Naive thymus-derived CD4-positive, alpha-beta T cell (primary cell): ENCODE results near the gene SLC8A3. TPM values are rescaled to one million over a fixed set of nuclear protein-coding genes. Genes with fewer than 3 reads are reported as not detected.

Experiments
- ATAC-seq: fragments of 150-1000 bp; cut with Tn5 transposase; 2 replicates; pipeline ENCODE4 v1.10.0; 2021; ENCODE audit warnings: mild to moderate bottlenecking, moderate library complexity
- CTCF ChIA-PET: fragments of 350-600 bp; sonication (Branson Sonifier 250); formaldehyde crosslinking; loops from one replicate; lab custom pipeline; 2021; ENCODE audit warnings: antibody characterized with exemption; lab: Charles Lee
- POLR2A ChIA-PET: fragments of 350-600 bp; sonication (Branson Sonifier 250); formaldehyde crosslinking; loops from one replicate; lab custom pipeline; 2021; ENCODE audit warnings: antibody characterized with exemption, inconsistent platforms; lab: Charles Lee
- DNase-seq, 9 donors: peaks; one replicate each; pipeline versions ENCODE4 v3.0.0 to v3.0.0-alpha.2; 2020 to 2022; ENCODE audit warnings: mixed read lengths in 1 of 9
- H3K27ac ChIP-seq: one replicate; pipeline ENCODE4 v1.7.0; 2013; ENCODE audit warnings: mild to moderate bottlenecking, low read depth, low read length, moderate library complexity
- H3K27me3 ChIP-seq, 2 donors: one replicate each; pipeline ENCODE4 v1.7.0; 2013; ENCODE audit warnings: low read length in 2 of 2, mild to moderate bottlenecking in 2 of 2, moderate library complexity in 2 of 2; ENCODE audit not compliant: control insufficient read depth in 2 of 2, insufficient read depth in 2 of 2
- H3K36me3 ChIP-seq, 3 experiments: 1 replicate in 2 of 3; 2 replicates in 1 of 3; pipeline ENCODE4 v1.7.0; 2013; ENCODE audit warnings: low read length in 3 of 3, mild to moderate bottlenecking in 3 of 3, moderate library complexity in 1 of 3; ENCODE audit not compliant: insufficient read depth in 3 of 3, control insufficient read depth in 2 of 3
- H3K4me1 ChIP-seq, 2 donors: one replicate each; pipeline ENCODE4 v1.7.0; 2013; ENCODE audit warnings: low read length in 2 of 2, mild to moderate bottlenecking in 2 of 2, moderate library complexity in 1 of 2; ENCODE audit not compliant: control insufficient read depth in 2 of 2, insufficient read depth in 2 of 2
- H3K4me3 ChIP-seq: 2 replicates; pipeline ENCODE4 v1.7.0; 2013; ENCODE audit warnings: mild to moderate bottlenecking, low read length
- H3K9me3 ChIP-seq, 3 experiments: 1 replicate in 2 of 3; 2 replicates in 1 of 3; pipeline ENCODE4 v1.7.0; 2013; ENCODE audit warnings: low read length in 3 of 3; ENCODE audit not compliant: control insufficient read depth in 2 of 3
- H3K27ac Mint-ChIP-seq, 9 donors: one replicate each; pipeline ENCODE4 v1.8.0; 2020 to 2022; ENCODE audit warnings: mixed read lengths in 9 of 9, mild to moderate bottlenecking in 8 of 9, moderate library complexity in 5 of 9, inconsistent platforms in 2 of 9
- H3K27me3 Mint-ChIP-seq, 5 donors: one replicate each; pipeline ENCODE4 v1.8.0; 2021 to 2022; ENCODE audit warnings: mixed read lengths in 5 of 5, mild to moderate bottlenecking in 1 of 5
- H3K36me3 Mint-ChIP-seq, 5 donors: one replicate each; pipeline ENCODE4 v1.8.0; 2020 to 2022; ENCODE audit warnings: mixed read lengths in 5 of 5, mild to moderate bottlenecking in 3 of 5, inconsistent platforms in 1 of 5
- H3K4me1 Mint-ChIP-seq, 7 donors: one replicate each; pipeline ENCODE4 v1.8.0; 2020 to 2022; ENCODE audit warnings: mixed read lengths in 7 of 7, mild to moderate bottlenecking in 3 of 7, inconsistent platforms in 1 of 7
- H3K4me3 Mint-ChIP-seq, 10 donors: one replicate each; pipeline ENCODE4 v1.8.0; 2020 to 2022; ENCODE audit warnings: mild to moderate bottlenecking in 10 of 10, mixed read lengths in 10 of 10, moderate library complexity in 6 of 10, inconsistent platforms in 2 of 10
- H3K9me3 Mint-ChIP-seq, 11 donors: one replicate each; pipeline ENCODE4 v1.8.0; 2020 to 2022; ENCODE audit warnings: mixed read lengths in 11 of 11, mild to moderate bottlenecking in 4 of 11, inconsistent platforms in 1 of 11, moderate library complexity in 1 of 11
- intact Hi-C, 2 donors: fragments of 100-400 bp; cut with micrococcal nuclease; formaldehyde crosslinking; loops; one replicate each; pipeline ENCODE4 v1.15.1; 2023
- polyA plus RNA-seq, 2 donors: library from polyadenylated mRNA; unstranded; fragments of 300-500 nt; fragmentation: Illumina TruSeq; gene quantifications; one replicate each; pipeline ENCODE4 v1.2.3, GENCODE V29; 2021
- total RNA-seq, 6 experiments: library from RNA in 5 of 6; stranded (reverse) in 5 of 6; gene quantifications; 1 replicate in 5 of 6; 2 replicates in 1 of 6; pipeline ENCODE4 v1.2.3 and lab custom pipeline; 2021 to 2026

Gene SLC8A3
- total and polyA plus RNA-seq, 7 experiments from 2014 or later = 0.13 to 0.47 (median 0.31) TPM; not detected in 4

DNA sequence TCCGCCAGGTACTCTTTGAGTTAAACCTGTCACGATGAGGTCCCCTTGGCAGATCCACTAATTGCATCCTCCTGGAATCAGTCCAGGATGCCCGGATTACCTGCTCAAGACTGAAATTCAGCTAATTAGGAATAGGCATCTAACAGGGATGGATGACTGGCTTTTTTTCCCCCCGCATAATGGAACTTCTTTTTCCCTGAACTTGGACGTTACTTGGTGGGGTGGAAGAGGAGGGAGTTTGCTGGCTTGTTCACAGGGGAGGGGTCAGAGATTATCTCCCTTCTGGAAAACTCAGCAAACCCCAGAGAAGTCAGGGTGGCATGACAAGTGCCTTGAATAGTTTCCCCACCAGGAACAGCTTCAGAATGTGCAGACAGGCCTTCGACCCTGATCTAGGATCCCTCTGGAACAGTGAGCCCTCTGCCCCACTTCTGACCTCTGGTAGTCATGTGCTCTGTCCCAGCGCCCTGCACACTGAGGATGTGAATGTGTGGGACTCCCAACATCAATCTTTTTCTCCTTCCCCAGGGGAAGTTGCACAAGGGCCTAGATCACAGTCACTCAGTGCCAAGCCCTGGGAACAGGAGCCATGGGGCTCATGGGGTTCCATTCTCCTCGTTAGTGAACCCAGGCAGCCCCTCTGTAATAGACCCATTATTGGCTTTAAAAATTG lies 167.1 kb downstream of the SLC8A3 start:
- Mint-ChIP-seq H3K4me1 (peaks cover 0 to 20% (median 8%) of the 10 kb centered on the region in 7 donors), H3K9me3 (no peaks in the 10 kb centered on the region), H3K27me3 (peaks cover 0 to 13% (median 5%) of the 10 kb centered on the region in 5 donors), H3K27ac (no peak overlapping the region), H3K4me3 (no peak overlapping the region), H3K36me3 (no peaks in the 10 kb centered on the region)
- DNase-seq (no peak), ATAC-seq (no peak)
- no peak overlapping the region for H3K27ac ChIP-seq
- no peaks in the 10 kb centered on the region for H3K9me3 ChIP-seq
- H3K4me1 ChIP-seq = no peaks in the 10 kb centered on the region
- H3K27me3 ChIP-seq = no peaks in the 10 kb centered on the region
- H3K4me3 ChIP-seq = no peak overlapping the region
- ChIA-PET CTCF (no interaction called here), POLR2A (no interaction called here)
- intact Hi-C loops = no loop called here
- H3K36me3 ChIP-seq = no peaks in the 10 kb centered on the region

- Histone ChIP-seq H3K9me3 (no peaks in the 10 kb centered on the region), H3K4me3 (no peak overlapping the region), H3K27ac (no peak overlapping the region), H3K4me1 (no peaks in the 10 kb centered on the region), H3K36me3 (no peaks in the 10 kb centered on the region), H3K27me3 (no peaks in the 10 kb centered on the region)
- ChIA-PET CTCF (no interaction called here), POLR2A (no interaction called here)
- no peak for DNase-seq
- intact Hi-C loops = no loop called here
- H3K9me3 Mint-ChIP-seq = no peaks in the 10 kb centered on the region
- H3K4me1 Mint-ChIP-seq = peaks cover 0 to 20% (median 8%) of the 10 kb centered on the region in 7 donors
- H3K4me3 Mint-ChIP-seq = no peak overlapping the region
- peaks cover 5 to 15% (median 9%) of the 10 kb centered on the region in 5 donors for H3K27me3 Mint-ChIP-seq
- H3K36me3 Mint-ChIP-seq = no peaks in the 10 kb centered on the region
- H3K27ac Mint-ChIP-seq = peak overlapping the region in 1 of 9 donors; percentile 3
- no peak for ATAC-seq
These were observed 168.2 kb downstream of the SLC8A3 start for GRCh38 chr14:70020352-70021170.

- POLR2A ChIA-PET = no interaction called here
- no peaks in the 10 kb centered on the region for H3K9me3 ChIP-seq
- no peaks in the 10 kb centered on the region for H3K36me3 ChIP-seq
- no peak for ATAC-seq
- peaks cover 0 to 20% (median 8%) of the 10 kb centered on the region in 7 donors for H3K4me1 Mint-ChIP-seq
- H3K27ac Mint-ChIP-seq = no peak overlapping the region
- H3K27me3 ChIP-seq = no peaks in the 10 kb centered on the region
- CTCF ChIA-PET = no interaction called here
- H3K4me3 Mint-ChIP-seq = no peak overlapping the region
- no peak for DNase-seq
- no peaks in the 10 kb centered on the region for H3K4me1 ChIP-seq
- intact Hi-C loops = no loop called here
- H3K9me3 Mint-ChIP-seq = no peaks in the 10 kb centered on the region
- H3K27ac ChIP-seq = no peak overlapping the region
- H3K4me3 ChIP-seq = no peak overlapping the region
- H3K27me3 Mint-ChIP-seq = peaks cover 8 to 16% (median 14%) of the 10 kb centered on the region in 5 donors
- no peaks in the 10 kb centered on the region for H3K36me3 Mint-ChIP-seq
These were observed 169.1 kb downstream of the SLC8A3 start for GRCh38 chr14:70019695-70020094.

GRCh38 chr14:70018713-70019211 lies 170.0 kb downstream of the SLC8A3 start:
- peak; percentile 55 for ATAC-seq
- CTCF ChIA-PET = no interaction called here
- Histone ChIP-seq H3K4me1 (no peaks in the 10 kb centered on the region), H3K27me3 (no peaks in the 10 kb centered on the region), H3K36me3 (no peaks in the 10 kb centered on the region), H3K27ac (no peak overlapping the region), H3K4me3 (no peak overlapping the region), H3K9me3 (no peaks in the 10 kb centered on the region)
- Mint-ChIP-seq H3K27me3 (peaks cover 7 to 21% (median 15%) of the 10 kb centered on the region in 5 donors), H3K27ac (no peak overlapping the region), H3K9me3 (no peaks in the 10 kb centered on the region), H3K4me1 (peaks cover 0 to 20% (median 8%) of the 10 kb centered on the region in 7 donors), H3K4me3 (peak overlapping the region in 5 of 10 donors; percentile 3 to 43 (median 7)), H3K36me3 (no peaks in the 10 kb centered on the region)
- no peak for DNase-seq
- intact Hi-C loops = no loop called here
- POLR2A ChIA-PET = no interaction called here

DNA sequence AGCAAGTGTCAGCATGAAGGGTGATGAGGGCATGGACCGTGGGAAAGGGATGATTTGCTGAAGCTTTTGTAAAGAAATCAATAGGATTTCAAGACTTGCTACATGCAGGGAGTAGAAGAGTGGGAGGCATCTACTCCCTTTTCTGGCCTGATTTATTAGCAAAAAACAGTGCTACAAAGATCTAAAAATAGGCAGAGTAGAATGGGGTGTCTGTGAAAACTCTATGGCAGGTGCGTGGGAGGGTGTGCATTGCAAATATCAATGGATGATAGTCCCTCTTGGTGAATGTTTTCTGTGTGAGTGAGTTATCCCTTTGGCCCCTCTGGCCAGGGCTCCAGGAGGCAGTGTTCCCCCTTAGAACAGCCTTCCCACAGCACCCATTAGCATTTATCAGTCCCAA lies 170.5 kb downstream of the SLC8A3 start:
- ATAC-seq = no peak
- H3K36me3 Mint-ChIP-seq = no peaks in the 10 kb centered on the region

GRCh38 chr14:70014406-70015095 lies 174.2 kb downstream of the SLC8A3 start:
- Histone ChIP-seq H3K9me3 (no peaks in the 10 kb centered on the region), H3K27me3 (no peaks in the 10 kb centered on the region), H3K4me1 (no peaks in the 10 kb centered on the region), H3K36me3 (no peaks in the 10 kb centered on the region), H3K27ac (no peak overlapping the region), H3K4me3 (no peak overlapping the region)
- Mint-ChIP-seq H3K27me3 (peaks cover 7 to 21% (median 14%) of the 10 kb centered on the region in 5 donors), H3K36me3 (no peaks in the 10 kb centered on the region), H3K27ac (no peak overlapping the region), H3K4me1 (peaks cover 0 to 20% (median 8%) of the 10 kb centered on the region in 7 donors), H3K4me3 (no peak overlapping the region), H3K9me3 (no peaks in the 10 kb centered on the region)
- ChIA-PET POLR2A (interaction anchor here (0.6 kb wide), 1 partner anchor 984 kb away, joined by 4 read pairs; no protein-coding TSS in a partner anchor), CTCF (interaction anchor here (0.9 kb wide), 1 partner anchor 13 kb away, joined by 3 read pairs; no protein-coding TSS in a partner anchor)
- ATAC-seq = no peak
- intact Hi-C loops = no loop called here
- no peak for DNase-seq

More for the DNA sequence above, 170.5 kb downstream of the SLC8A3 start:
- no peak overlapping the region for H3K4me3 ChIP-seq
- Mint-ChIP-seq H3K27me3 (peaks cover 7 to 21% (median 15%) of the 10 kb centered on the region in 5 donors), H3K27ac (peak overlapping the region in 1 of 9 donors; percentile 37), H3K4me3 (peak overlapping the region in 3 of 10 donors; percentile 7 to 43 (median 28)), H3K9me3 (no peaks in the 10 kb centered on the region), H3K4me1 (peaks cover 0 to 20% (median 8%) of the 10 kb centered on the region in 7 donors)
- H3K4me1 ChIP-seq = no peaks in the 10 kb centered on the region
- intact Hi-C loops = no loop called here
- ChIA-PET CTCF (no interaction called here), POLR2A (no interaction called here)
- H3K9me3 ChIP-seq = no peaks in the 10 kb centered on the region
- H3K27me3 ChIP-seq = no peaks in the 10 kb centered on the region
- H3K27ac ChIP-seq = no peak overlapping the region
- H3K36me3 ChIP-seq = no peaks in the 10 kb centered on the region
- DNase-seq = no peak
